Measurements from ENCODE around the gene ANO4.

The ANO4 gene

GRCh38 chr12:100913872-100914592 lies 119.5 kb downstream of the ANO4 start:
- no peak overlapping the region for H2BK5ac ChIP-seq (ENCODE audit: low read length)
- H4K91ac ChIP-seq (ENCODE audit: low read depth, low read length, poor library complexity) = no peak overlapping the region
- no peak overlapping the region for H3K4me2 ChIP-seq (ENCODE audit: insufficient read depth, low read length, poor library complexity, severe bottlenecking)
- H2BK15ac ChIP-seq (ENCODE audit: low read length) = no peak overlapping the region
- H2AFZ ChIP-seq (ENCODE audit: low read length) = no peak overlapping the region
- H3K27me3 ChIP-seq (ENCODE audit: control insufficient read depth in 3 of 3, insufficient read depth in 3 of 3, low read depth in 1 of 3, low read length in 3 of 3) = no peaks in the 10 kb centered on the region
- no peak overlapping the region for H4K8ac ChIP-seq (ENCODE audit: low read depth, low read length)
- no peak for DNase-seq (ENCODE audit: low spot score)
- no peaks in the 10 kb centered on the region for H3K79me1 ChIP-seq (ENCODE audit: low read depth, low read length)
- no peaks in the 10 kb centered on the region for H3K36me3 ChIP-seq (replicated peaks in 1 of 2; ENCODE audit: control insufficient read depth in 2 of 2, insufficient read depth in 2 of 2, low read length in 2 of 2)
- no peak overlapping the region for H3K4me3 ChIP-seq (ENCODE audit: low read length in 2 of 2)
- H3K18ac ChIP-seq (ENCODE audit: low read length) = no peak overlapping the region
- H2AK5ac ChIP-seq (ENCODE audit: low read depth, low read length) = no peak overlapping the region
- no peak overlapping the region for H3K14ac ChIP-seq (ENCODE audit: low read length)
- no peak overlapping the region for H2BK12ac ChIP-seq (ENCODE audit: low read length)
- no peak overlapping the region for H3K27ac ChIP-seq (replicated peaks; ENCODE audit: low read length)
- H3K23ac ChIP-seq (ENCODE audit: low read depth, low read length, poor library complexity) = no peak overlapping the region
- no CpG with 5 or more reads among the region's 4 CpGs for WGBS, 2 donors (ENCODE audit: extremely low coverage in 2 of 2, insufficient read length in 2 of 2, insufficient replicate concordance in 1 of 2)
- H3K4ac ChIP-seq (ENCODE audit: low read length) = no peak overlapping the region
- H2BK120ac ChIP-seq (ENCODE audit: low read depth, low read length) = no peak overlapping the region
- no peak overlapping the region for H3K9ac ChIP-seq (ENCODE audit: low read depth, low read length, poor library complexity)
- no peaks in the 10 kb centered on the region for H3K9me3 ChIP-seq (replicated peaks in 1 of 2; ENCODE audit: control insufficient read depth in 2 of 2, insufficient read depth in 1 of 2, low read depth in 1 of 2, low read length in 2 of 2)
- no peaks in the 10 kb centered on the region for H3K4me1 ChIP-seq (ENCODE audit: control insufficient read depth in 2 of 2, insufficient read depth in 1 of 2, low read depth in 1 of 2, low read length in 2 of 2)

- no peak overlapping the region for H2BK12ac ChIP-seq (ENCODE audit: low read length)
- no peak overlapping the region for H2BK120ac ChIP-seq (ENCODE audit: low read depth, low read length)
- no peak overlapping the region for H2AFZ ChIP-seq (ENCODE audit: low read length)
- no peaks in the 10 kb centered on the region for H3K27me3 ChIP-seq (ENCODE audit: control insufficient read depth in 3 of 3, insufficient read depth in 3 of 3, low read depth in 1 of 3, low read length in 3 of 3)
- no peak overlapping the region for H2BK5ac ChIP-seq (ENCODE audit: low read length)
- H3K9me3 ChIP-seq (replicated peaks in 1 of 2; ENCODE audit: control insufficient read depth in 2 of 2, insufficient read depth in 1 of 2, low read depth in 1 of 2, low read length in 2 of 2) = no peaks in the 10 kb centered on the region
- H2BK15ac ChIP-seq (ENCODE audit: low read length) = no peak overlapping the region
- no peak for DNase-seq (ENCODE audit: low spot score)
- no peak overlapping the region for H4K8ac ChIP-seq (ENCODE audit: low read depth, low read length)
- no peaks in the 10 kb centered on the region for H3K4me1 ChIP-seq (ENCODE audit: control insufficient read depth in 2 of 2, insufficient read depth in 1 of 2, low read depth in 1 of 2, low read length in 2 of 2)
- no peak overlapping the region for H3K4me2 ChIP-seq (ENCODE audit: insufficient read depth, low read length, poor library complexity, severe bottlenecking)
- H2AK5ac ChIP-seq (ENCODE audit: low read depth, low read length) = no peak overlapping the region
- no peak overlapping the region for H3K4me3 ChIP-seq (ENCODE audit: low read length in 2 of 2)
- no CpG with 5 or more reads among the region's 2 CpGs for WGBS, 2 donors (ENCODE audit: extremely low coverage in 2 of 2, insufficient read length in 2 of 2, insufficient replicate concordance in 1 of 2)
- no peaks in the 10 kb centered on the region for H3K36me3 ChIP-seq (replicated peaks in 1 of 2; ENCODE audit: control insufficient read depth in 2 of 2, insufficient read depth in 2 of 2, low read length in 2 of 2)
- H3K18ac ChIP-seq (ENCODE audit: low read length) = no peak overlapping the region
- H3K23ac ChIP-seq (ENCODE audit: low read depth, low read length, poor library complexity) = no peak overlapping the region
- no peak overlapping the region for H3K27ac ChIP-seq (replicated peaks; ENCODE audit: low read length)
- no peak overlapping the region for H3K4ac ChIP-seq (ENCODE audit: low read length)
- H4K91ac ChIP-seq (ENCODE audit: low read depth, low read length, poor library complexity) = no peak overlapping the region
- H3K9ac ChIP-seq (ENCODE audit: low read depth, low read length, poor library complexity) = no peak overlapping the region
- no peak overlapping the region for H3K14ac ChIP-seq (ENCODE audit: low read length)
- H3K79me1 ChIP-seq (ENCODE audit: low read depth, low read length) = no peaks in the 10 kb centered on the region
These were observed 124.5 kb downstream of the ANO4 start for GRCh38 chr12:100919116-100919515.

- Histone ChIP-seq H3K14ac (ENCODE audit: low read length) (no peak overlapping the region), H3K4me3 (ENCODE audit: low read length in 2 of 2) (no peak overlapping the region), H3K27ac (replicated peaks; ENCODE audit: low read length) (no peak overlapping the region), H3K23ac (ENCODE audit: low read depth, low read length, poor library complexity) (no peak overlapping the region), H3K9me3 (replicated peaks in 1 of 2; ENCODE audit: control insufficient read depth in 2 of 2, insufficient read depth in 1 of 2, low read depth in 1 of 2, low read length in 2 of 2) (no peaks in the 10 kb centered on the region), H3K27me3 (ENCODE audit: control insufficient read depth in 3 of 3, insufficient read depth in 3 of 3, low read depth in 1 of 3, low read length in 3 of 3) (no peaks in the 10 kb centered on the region), H4K8ac (ENCODE audit: low read depth, low read length) (no peak overlapping the region), H2AK5ac (ENCODE audit: low read depth, low read length) (no peak overlapping the region), H2BK120ac (ENCODE audit: low read depth, low read length) (no peak overlapping the region), H2BK12ac (ENCODE audit: low read length) (no peak overlapping the region), H4K91ac (ENCODE audit: low read depth, low read length, poor library complexity) (no peak overlapping the region), H3K4me2 (ENCODE audit: insufficient read depth, low read length, poor library complexity, severe bottlenecking) (no peak overlapping the region), H3K4me1 (ENCODE audit: control insufficient read depth in 2 of 2, insufficient read depth in 1 of 2, low read depth in 1 of 2, low read length in 2 of 2) (no peaks in the 10 kb centered on the region), H2AFZ (ENCODE audit: low read length) (no peak overlapping the region), H3K4ac (ENCODE audit: low read length) (no peak overlapping the region), H2BK5ac (ENCODE audit: low read length) (no peak overlapping the region), H2BK15ac (ENCODE audit: low read length) (no peak overlapping the region), H3K9ac (ENCODE audit: low read depth, low read length, poor library complexity) (no peak overlapping the region), H3K36me3 (replicated peaks in 1 of 2; ENCODE audit: control insufficient read depth in 2 of 2, insufficient read depth in 2 of 2, low read length in 2 of 2) (no peaks in the 10 kb centered on the region), H3K79me1 (ENCODE audit: low read depth, low read length) (no peaks in the 10 kb centered on the region), H3K18ac (ENCODE audit: low read length) (no peak overlapping the region)
- no CpG with 5 or more reads among the region's 4 CpGs for WGBS, 2 donors (ENCODE audit: extremely low coverage in 2 of 2, insufficient read length in 2 of 2, insufficient replicate concordance in 1 of 2)
- no peak for DNase-seq (ENCODE audit: low spot score)
These were observed 125.9 kb downstream of the ANO4 start for GRCh38 chr12:100920493-100920892.

DNA sequence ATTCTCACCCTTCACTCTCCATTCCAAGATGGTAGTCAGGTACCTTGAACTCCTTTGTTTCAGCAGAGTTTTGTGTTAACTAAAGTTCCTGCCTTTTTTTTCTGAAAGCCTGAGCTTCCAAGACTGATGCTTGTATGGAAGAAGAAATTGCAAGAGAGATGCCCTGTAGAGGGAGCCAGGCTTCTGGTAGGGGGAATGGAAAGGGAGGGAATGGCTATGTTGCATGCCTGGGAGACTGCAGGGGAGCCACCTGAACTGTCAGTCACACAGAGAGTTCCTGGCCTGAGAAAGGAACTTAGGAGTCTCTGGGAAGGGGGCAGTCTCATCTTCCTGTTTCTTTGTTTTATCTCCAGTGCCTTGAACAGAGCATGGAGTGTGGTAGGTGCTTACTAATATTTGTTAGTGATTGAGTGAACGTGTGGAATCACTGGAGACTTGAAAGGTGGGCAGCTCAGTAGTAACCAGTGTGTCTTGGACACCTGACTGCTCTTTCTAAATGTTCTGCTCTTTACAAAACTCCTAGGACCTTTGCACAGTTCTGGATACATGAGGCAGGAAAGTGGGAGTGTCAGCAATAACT lies 132.2 kb downstream of the ANO4 start:
- Histone ChIP-seq H3K9ac (ENCODE audit: low read depth, low read length, poor library complexity) (no peak overlapping the region), H3K4me2 (ENCODE audit: insufficient read depth, low read length, poor library complexity, severe bottlenecking) (no peak overlapping the region), H2BK15ac (ENCODE audit: low read length) (no peak overlapping the region), H3K9me3 (replicated peaks in 1 of 2; ENCODE audit: control insufficient read depth in 2 of 2, insufficient read depth in 1 of 2, low read depth in 1 of 2, low read length in 2 of 2) (no peaks in the 10 kb centered on the region), H3K27ac (replicated peaks; ENCODE audit: low read length) (no peak overlapping the region), H3K27me3 (ENCODE audit: control insufficient read depth in 3 of 3, insufficient read depth in 3 of 3, low read depth in 1 of 3, low read length in 3 of 3) (no peaks in the 10 kb centered on the region), H3K36me3 (replicated peaks in 1 of 2; ENCODE audit: control insufficient read depth in 2 of 2, insufficient read depth in 2 of 2, low read length in 2 of 2) (no peaks in the 10 kb centered on the region), H3K4me1 (ENCODE audit: control insufficient read depth in 2 of 2, insufficient read depth in 1 of 2, low read depth in 1 of 2, low read length in 2 of 2) (no peaks in the 10 kb centered on the region), H4K8ac (ENCODE audit: low read depth, low read length) (no peak overlapping the region), H2AFZ (ENCODE audit: low read length) (no peak overlapping the region), H2BK12ac (ENCODE audit: low read length) (no peak overlapping the region), H3K4ac (ENCODE audit: low read length) (no peak overlapping the region), H2AK5ac (ENCODE audit: low read depth, low read length) (no peak overlapping the region), H3K23ac (ENCODE audit: low read depth, low read length, poor library complexity) (no peak overlapping the region), H3K79me1 (ENCODE audit: low read depth, low read length) (no peaks in the 10 kb centered on the region), H2BK5ac (ENCODE audit: low read length) (no peak overlapping the region), H3K4me3 (ENCODE audit: low read length in 2 of 2) (no peak overlapping the region), H3K18ac (ENCODE audit: low read length) (no peak overlapping the region), H3K14ac (ENCODE audit: low read length) (no peak overlapping the region), H2BK120ac (ENCODE audit: low read depth, low read length) (no peak overlapping the region), H4K91ac (ENCODE audit: low read depth, low read length, poor library complexity) (no peak overlapping the region)
- no CpG with 5 or more reads among the region's 1 CpG for whole genome bisulfite sequencing, 2 donors (ENCODE audit: extremely low coverage in 2 of 2, insufficient read length in 2 of 2, insufficient replicate concordance in 1 of 2)
- DNase-seq (ENCODE audit: low spot score) = peak; percentile 48
